GM18505 (cell line): ENCODE measurements around the gene NCKAP5L.

Source experiments
- ATAC-seq: cut with Tn5 transposase; IDR thresholded peaks from one replicate; pipeline ENCODE4 v1.9.1; 2021; ENCODE audit not compliant: unreplicated experiment
- POLR2A ChIP-seq: IDR thresholded peaks from 4 replicates; pipeline ENCODE4 v1.6.1; 2011; ENCODE audit warnings: borderline replicate concordance; ENCODE audit not compliant: insufficient read depth, insufficient read length; ENCODE audit errors: extremely low read depth

Gene NCKAP5L

DNA sequence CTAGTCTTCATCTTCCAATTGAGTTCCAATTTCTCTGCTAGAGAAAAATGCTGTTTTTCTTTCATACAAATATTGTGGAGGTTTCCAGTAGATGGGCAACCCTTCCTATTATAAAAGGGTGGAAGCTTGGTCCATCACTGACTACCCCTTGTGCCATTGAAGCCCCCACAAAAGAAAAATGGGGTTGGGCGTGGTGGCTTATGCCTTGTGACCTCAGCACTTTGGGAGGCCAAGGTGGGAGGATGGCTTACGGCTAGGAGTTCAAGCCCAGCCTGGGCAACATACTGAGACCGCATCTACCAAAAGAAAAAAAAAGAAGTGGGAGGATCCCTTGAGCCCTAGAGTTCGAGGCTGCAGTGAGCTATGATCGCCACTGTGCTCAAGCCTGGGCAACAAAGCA lies 22.8 kb downstream of the NCKAP5L start:
- TF ChIP-seq POLR2A: no peak
- no peak for ATAC-seq

DNA sequence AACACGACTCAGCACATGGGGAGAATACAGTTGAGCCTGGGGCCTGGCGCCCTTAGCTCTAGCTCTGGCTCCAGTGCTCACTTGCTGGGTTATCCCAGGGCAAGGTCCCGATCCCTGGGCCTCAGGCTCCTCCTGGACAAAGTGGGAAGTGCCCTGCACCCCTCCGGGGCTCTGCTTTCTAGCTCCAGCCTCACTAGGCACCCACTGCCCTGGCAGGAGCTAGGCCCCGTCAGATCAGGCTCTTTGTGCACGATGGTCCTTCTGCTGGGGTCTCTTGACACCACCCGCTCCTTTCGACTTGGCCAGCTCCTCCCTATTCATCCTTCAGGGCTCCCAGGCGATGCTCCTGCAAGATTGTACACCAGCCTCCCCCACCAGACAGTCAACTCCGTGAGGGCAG lies 23.4 kb downstream of the NCKAP5L start:
- ATAC-seq: no peak
- no peak for TF ChIP-seq POLR2A

- TF ChIP-seq POLR2A: no peak
- no peak for ATAC-seq
Measured at GRCh38 chr12:49803693-49804450, 24.3 kb downstream of the NCKAP5L start.

DNA sequence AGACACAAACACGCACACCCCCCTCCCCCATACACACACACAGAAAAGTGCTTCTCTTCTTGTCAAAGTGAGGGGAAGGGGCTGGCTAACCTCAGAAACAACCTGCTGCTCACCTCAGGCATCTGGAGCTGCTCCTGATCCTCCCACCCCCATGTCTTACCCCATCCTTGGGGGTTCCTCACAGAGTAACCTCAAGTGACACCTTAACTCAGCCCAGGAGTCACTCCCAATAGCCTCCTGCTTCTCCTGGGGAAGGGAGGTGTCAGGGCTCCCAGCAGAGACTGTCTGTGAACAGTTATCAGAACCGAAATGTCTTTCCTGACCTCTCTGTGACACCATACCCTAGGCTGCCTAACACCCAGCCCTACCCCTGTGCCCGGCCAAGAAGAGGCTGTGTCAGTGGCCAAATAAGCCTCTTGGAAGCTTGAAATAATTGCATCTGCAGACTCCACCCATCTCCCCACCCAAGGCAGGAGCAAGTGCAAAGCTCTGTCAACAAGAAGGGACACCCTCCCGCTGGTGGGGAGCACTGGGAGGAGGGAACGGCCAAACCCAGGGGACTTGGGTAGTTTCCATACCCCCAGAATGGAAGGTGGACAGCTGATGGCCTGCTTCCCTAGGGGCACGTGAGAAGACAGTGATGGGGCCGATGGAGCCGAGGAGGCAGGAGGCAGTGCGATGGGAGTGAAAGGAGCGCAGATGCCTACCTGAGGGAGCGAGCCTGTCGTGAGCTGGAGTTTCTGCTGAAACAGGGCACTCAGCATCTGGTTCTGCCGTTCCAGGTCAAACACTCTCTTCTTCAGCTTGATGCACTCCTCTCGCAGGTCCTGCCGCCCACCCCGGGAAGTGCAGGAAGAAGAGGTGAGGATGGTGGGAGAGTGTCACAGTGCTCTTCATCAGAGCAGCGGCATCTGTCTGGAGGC lies 26.8 kb downstream of the NCKAP5L start:
- ATAC-seq: no peak
- no peak for TF ChIP-seq POLR2A

DNA sequence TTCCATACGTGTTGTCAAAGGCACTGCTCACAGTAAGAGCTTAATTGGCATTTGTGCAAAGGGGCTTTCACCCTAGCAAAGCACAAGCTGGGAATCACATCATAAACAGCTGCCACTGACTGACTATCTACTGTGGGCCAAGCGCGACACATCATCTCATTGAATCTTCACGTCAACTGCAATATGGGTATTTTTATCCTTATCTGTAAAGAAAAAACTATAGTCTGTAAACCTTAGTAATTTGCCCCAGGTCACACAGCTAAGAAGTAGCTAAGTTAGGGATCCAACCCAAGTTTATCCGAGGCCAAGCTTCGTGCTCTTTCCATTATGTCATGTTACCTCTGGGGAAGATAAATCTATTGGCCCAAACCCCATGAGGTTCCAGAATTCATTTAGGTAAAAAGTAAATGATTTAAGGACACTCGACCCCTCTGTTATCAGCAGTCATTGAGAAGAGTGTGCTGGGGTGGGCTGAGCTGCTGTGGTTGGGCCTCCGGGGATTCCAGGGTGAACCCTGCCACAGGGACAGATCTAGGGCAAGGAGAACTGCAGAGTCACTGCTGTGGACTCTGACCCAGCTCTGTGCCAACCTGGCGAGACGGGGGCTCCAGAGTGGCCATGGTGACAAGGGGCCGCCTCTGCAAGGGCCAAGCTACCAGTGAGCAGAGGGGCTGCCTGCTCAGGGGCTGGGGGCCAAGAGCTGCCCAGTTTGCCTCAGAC lies 27.6 kb downstream of the NCKAP5L start:
- TF ChIP-seq POLR2A: no peak
- ATAC-seq: no peak

DNA sequence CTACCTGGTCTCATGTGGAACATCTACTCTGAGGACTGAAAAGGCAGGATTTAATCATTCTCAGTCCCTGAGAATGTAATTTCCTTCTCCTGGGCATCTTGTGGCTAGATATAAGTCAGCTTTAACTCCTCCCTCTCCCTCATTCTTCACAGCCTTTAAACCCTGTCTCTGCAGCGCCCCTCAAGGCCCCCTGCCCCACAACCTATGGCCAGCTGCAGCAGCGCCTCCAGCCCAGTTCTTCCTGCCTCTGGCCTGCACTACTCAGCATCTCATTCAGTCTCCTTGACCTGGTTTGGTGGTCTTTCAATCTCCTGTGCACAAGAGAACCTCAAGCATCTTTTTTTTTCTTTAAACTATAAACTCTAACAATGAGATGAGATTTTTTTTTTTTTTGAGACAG lies 29.3 kb downstream of the NCKAP5L start:
- TF ChIP-seq POLR2A: no peak
- no peak for ATAC-seq

GRCh38 chr12:49798248-49798647 lies 30.0 kb downstream of the NCKAP5L start:
- no peak for ATAC-seq

DNA sequence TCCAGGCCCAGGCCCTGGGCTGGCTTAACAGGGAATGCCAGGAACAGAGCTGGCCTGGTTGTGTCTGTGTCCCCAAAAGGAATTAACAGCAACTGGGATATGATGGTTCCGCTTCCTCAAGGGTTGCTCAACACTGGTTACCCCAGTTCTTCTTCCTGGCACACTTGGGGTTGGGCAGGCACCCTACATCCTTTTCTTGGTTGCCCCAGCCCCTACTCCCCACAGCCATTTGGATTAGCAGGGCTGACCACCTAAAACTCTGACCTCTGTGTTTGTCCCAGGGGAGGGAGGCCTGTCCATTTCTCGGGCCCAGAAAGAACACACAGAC lies 30.8 kb downstream of the NCKAP5L start:
- ATAC-seq: no peak
- no peak for TF ChIP-seq POLR2A

More at GRCh38 chr12:49798248-49798647, 30.0 kb downstream of the NCKAP5L start:
- no peak for TF ChIP-seq POLR2A

DNA sequence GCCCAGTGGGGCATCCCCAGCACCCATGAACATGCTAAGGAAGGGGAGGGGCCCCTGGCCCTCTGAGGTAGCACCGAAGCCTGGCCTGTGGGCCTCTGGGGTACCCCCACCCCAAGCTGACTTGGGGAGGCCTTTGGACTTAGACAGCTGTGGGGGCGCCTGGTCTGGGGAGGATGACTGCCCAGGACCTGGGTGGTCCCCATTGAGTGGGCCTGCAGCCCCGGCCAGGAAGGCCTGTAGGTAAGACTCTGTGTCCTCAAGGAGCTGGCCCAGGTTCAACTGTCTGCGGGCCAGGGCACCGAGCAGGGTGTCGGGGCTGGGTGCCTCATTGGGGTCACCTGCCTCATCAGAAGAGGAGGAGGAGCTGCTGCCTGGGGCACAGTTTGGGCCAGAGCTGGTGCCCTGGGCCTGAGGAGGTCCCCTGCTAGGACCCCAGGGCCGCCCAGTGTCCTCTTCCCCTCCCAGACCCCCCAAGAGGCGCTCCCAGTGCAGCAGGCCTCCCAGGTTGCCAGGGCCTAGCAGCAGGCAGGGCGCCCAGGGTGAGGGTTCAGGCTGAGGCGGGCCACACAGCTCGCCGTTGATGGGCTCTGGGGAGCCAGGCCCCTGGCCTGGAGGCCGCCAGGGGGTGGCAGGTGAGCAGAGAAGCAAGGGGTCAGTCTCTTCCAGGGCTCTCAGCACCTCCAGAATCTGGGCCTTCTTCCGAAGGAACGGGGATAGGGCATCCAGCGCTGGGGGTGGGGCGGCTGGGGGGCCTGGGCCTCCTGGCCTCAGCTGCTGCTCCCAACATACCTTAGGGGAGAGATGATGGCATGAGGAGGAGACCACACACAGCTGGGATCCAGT lies 31.4 kb downstream of the NCKAP5L start:
- no peak for ATAC-seq
- TF ChIP-seq POLR2A: no peak

DNA sequence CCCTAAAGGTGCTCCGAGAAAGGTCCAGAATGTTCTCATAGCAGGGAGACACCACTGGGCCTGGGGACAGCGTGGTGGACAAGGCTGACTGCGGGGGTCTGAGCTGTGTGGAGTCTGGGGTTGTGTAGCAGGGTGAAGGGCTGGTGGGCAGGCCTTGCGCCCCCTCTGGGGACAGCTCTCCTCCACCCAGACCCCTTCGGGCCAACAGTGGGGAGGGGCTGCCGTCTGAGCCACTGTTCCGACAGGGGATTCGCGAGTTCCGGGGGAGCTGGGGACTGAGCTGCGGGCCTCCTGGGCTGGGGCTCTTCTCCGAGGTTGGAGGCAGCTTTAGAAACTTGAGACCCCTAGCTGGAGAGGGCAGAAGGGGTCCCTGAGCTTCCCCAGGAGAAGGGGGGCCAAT lies 32.1 kb downstream of the NCKAP5L start:
- no peak for ATAC-seq
- no peak for TF ChIP-seq POLR2A

DNA sequence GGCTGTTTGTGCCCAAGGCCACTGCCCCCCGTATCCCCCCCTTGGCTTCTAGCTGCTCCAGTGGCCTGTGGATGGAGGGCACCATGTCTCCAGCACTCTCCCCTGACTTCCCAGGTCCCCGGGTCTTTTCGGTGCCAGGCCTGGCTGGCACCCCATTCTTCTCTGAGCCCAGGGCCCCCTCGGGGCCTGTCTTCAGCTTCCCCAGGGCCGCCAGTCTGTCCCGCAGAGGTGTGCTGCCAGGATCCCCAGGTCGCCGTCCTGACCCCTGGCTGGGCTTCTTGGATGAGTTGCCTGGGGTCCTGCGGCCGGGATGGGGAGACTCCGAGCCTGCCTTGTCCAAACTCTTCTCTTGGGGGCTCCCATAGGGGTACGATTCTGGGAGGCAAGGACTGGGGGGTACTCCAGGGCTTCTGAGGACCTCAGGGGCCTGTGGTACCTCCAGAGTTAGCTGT lies 32.5 kb downstream of the NCKAP5L start:
- no peak for ATAC-seq

GRCh38 chr12:49794811-49795653 lies 33.2 kb downstream of the NCKAP5L start:
- TF ChIP-seq POLR2A: no peak

More for the DNA sequence above, 32.5 kb downstream of the NCKAP5L start:
- no peak for TF ChIP-seq POLR2A

More at GRCh38 chr12:49794811-49795653, 33.2 kb downstream of the NCKAP5L start:
- ATAC-seq: no peak
